K562 (cell line): ENCODE measurements around the gene INPPL1. TPM values are rescaled to one million over a fixed set of nuclear protein-coding genes. Genes with fewer than 3 reads are reported as not detected.

Source experiments
- ATF7 ChIP-seq: fragments of 450-650 bp; IDR thresholded peaks from 2 replicates; pipeline ENCODE4 v1.7.1; 2014; ENCODE audit warnings: mild to moderate bottlenecking, moderate library complexity
- BHLHE40 ChIP-seq: IDR thresholded peaks from 2 replicates; pipeline ENCODE4 v1.6.1; 2011; ENCODE audit warnings: low read length, improper control_type of control experiment
- BRCA1 ChIP-seq, 2 experiments: fragments of 450-650 bp in 1 of 2; sonication (generic) in 1 of 2; formaldehyde crosslinking in 1 of 2; IDR thresholded peaks; 2 replicates each; pipeline versions ENCODE4 v1.5.0 to v1.6.1; 2017 to 2020; ENCODE audit warnings: mild to moderate bottlenecking in 1 of 2, missing genetic modification reagents in 1 of 2
- CBX3 ChIP-seq, 2 experiments: IDR thresholded peaks; 1 replicate in 1 of 2; 2 replicates in 1 of 2; pipeline ENCODE4 v1.6.1; 2012; ENCODE audit warnings: inconsistent platforms in 2 of 2, low read length in 2 of 2, borderline replicate concordance in 1 of 2, control low read depth in 1 of 2
- CGGBP1 ChIP-seq: fragments of 250-450 bp; sonication (Bioruptor Pico); IDR thresholded peaks from 2 replicates; pipeline ENCODE4 v1.9.0; 2021; ENCODE audit warnings: mild to moderate bottlenecking
- COPS2 ChIP-seq: fragments of 450-650 bp; conservative IDR thresholded peaks from 2 replicates; pipeline ENCODE4 v1.6.1; 2016; ENCODE audit warnings: mild to moderate bottlenecking, moderate library complexity
- GABPA ChIP-seq: fragments of 200-800 bp; sonication (Bioruptor generic); conservative IDR thresholded peaks from 2 replicates; pipeline ENCODE4 v1.6.1; 2016; ENCODE audit warnings: low read depth, missing genetic modification characterization, missing compliant biosample characterization
- GATA2 ChIP-seq: sonication (generic); formaldehyde crosslinking; IDR thresholded peaks from 2 replicates; pipeline ENCODE4 v1.4.0; 2020; ENCODE audit warnings: mild to moderate bottlenecking, missing genetic modification reagents
- MAFG ChIP-seq: fragments of 450-650 bp; conservative IDR thresholded peaks from 2 replicates; pipeline ENCODE4 v1.6.1; 2016; ENCODE audit warnings: missing genetic modification characterization, missing compliant biosample characterization
- MTF1 ChIP-seq: fragments of 250-450 bp; sonication (Bioruptor Pico); IDR thresholded peaks from 2 replicates; pipeline ENCODE4 v1.9.0; 2021; ENCODE audit warnings: moderate library complexity, mild to moderate bottlenecking, inconsistent platforms, borderline replicate concordance
- NR4A1 ChIP-seq, 2 experiments: fragments of 250-450 bp in 1 of 2; fragments of 450-650 bp in 1 of 2; sonication (Bioruptor Pico) in 1 of 2; IDR thresholded peaks; 2 replicates each; pipeline versions ENCODE4 v1.4.0 to v1.6.1; 2016 to 2020; ENCODE audit warnings: mild to moderate bottlenecking in 2 of 2, missing compliant biosample characterization in 1 of 2, missing genetic modification characterization in 1 of 2, moderate library complexity in 1 of 2
- PCBP2 ChIP-seq: fragments of 200-400 bp; formaldehyde crosslinking; IDR thresholded peaks from 2 replicates; pipeline ENCODE4 v1.6.1; 2018; ENCODE audit warnings: low read length, low read depth, mild to moderate bottlenecking, moderate library complexity; ENCODE audit not compliant: poor library complexity, severe bottlenecking
- POLR2A ChIP-seq: fragments of 450-650 bp; conservative IDR thresholded peaks from 2 replicates; pipeline ENCODE4 v1.6.1; 2016
- POLR2B ChIP-seq: fragments of 450-650 bp; IDR thresholded peaks from 2 replicates; pipeline ENCODE4 v1.6.1; 2018; ENCODE audit warnings: low read depth; ENCODE audit not compliant: partially characterized antibody
- SMC3 ChIP-seq: conservative IDR thresholded peaks from 2 replicates; pipeline ENCODE4 v1.6.1; 2011; ENCODE audit warnings: low read depth, low read length, improper control_type of control experiment; ENCODE audit not compliant: insufficient read depth
- SOX6 ChIP-seq: fragments of 450-650 bp; IDR thresholded peaks from 2 replicates; pipeline ENCODE4 v1.6.1; 2014; ENCODE audit warnings: mild to moderate bottlenecking
- YBX1 ChIP-seq: fragments of 450-650 bp; IDR thresholded peaks from 2 replicates; pipeline ENCODE4 v1.7.1; 2016; ENCODE audit warnings: mild to moderate bottlenecking
- ZBTB7A ChIP-seq: IDR thresholded peaks from 2 replicates; pipeline ENCODE4 v1.6.1; 2011; ENCODE audit warnings: low read depth, mild to moderate bottlenecking, low read length, moderate library complexity, borderline replicate concordance; ENCODE audit not compliant: control insufficient read depth
- ZNF785 ChIP-seq: fragments of 250-450 bp; sonication (Bioruptor Pico); IDR thresholded peaks from 2 replicates; pipeline ENCODE4 v1.4.0; 2020; ENCODE audit warnings: mild to moderate bottlenecking
- polyA plus RNA-seq, 8 experiments: library from polyadenylated mRNA; depleted of rRNA in 4 of 8; stranded (reverse) in 5 of 8; unstranded in 3 of 8; fragments of >200 nt; fragmentation: Nextera tagmentation in 2 of 8; fragmentation: Illumina TruSeq in 1 of 8; extraction: Ambion mirVana in 2 of 8; extraction: Trizol in 1 of 8; gene quantifications; 2 replicates each; pipeline versions ENCODE4 v1.2.1 to v1.2.3, GENCODE V29; 2011 to 2014; ENCODE audit warnings: inconsistent platforms in 1 of 8, missing spikeins in 1 of 8
- total RNA-seq, 7 experiments: library from RNA; depleted of rRNA in 6 of 7; stranded (reverse); fragments of >200 nt in 6 of 7; fragmentation: Illumina TruSeq in 2 of 7; extraction: Trizol in 2 of 7; gene quantifications; 2 replicates each; pipeline versions ENCODE4 v1.2.1 to v1.2.3, GENCODE V29; 2011 to 2021; ENCODE audit warnings: low replicate concordance in 1 of 7
- TF ChIP-seq, protein P1 (sequence below), 2 experiments: fragments of 450-650 bp; formaldehyde crosslinking in 1 of 2; IDR thresholded peaks; 2 replicates each; pipeline versions ENCODE4 v1.4.0 to v1.6.1; 2014 to 2020; ENCODE audit warnings: mild to moderate bottlenecking in 2 of 2, borderline replicate concordance in 1 of 2, low read depth in 1 of 2
- TF ChIP-seq, protein P2 (sequence below): sonication (generic); formaldehyde crosslinking; IDR thresholded peaks from 2 replicates; pipeline ENCODE4 v1.8.0; 2022; ENCODE audit warnings: missing genetic modification reagents, mild to moderate bottlenecking, moderate library complexity, borderline replicate concordance

INPPL1 gene
- total and polyA plus RNA-seq, 9 of the 15 experiments (the other 6 are each of a cell fraction or from before 2014, with no cell fraction given) = 0.55 to 137 (median 61.6) TPM

- TF ChIP-seq BHLHE40 (no peak), ZNF785 (CRISPR knock-in tag) (0 out of 2 replicates have a peak, but pooled peaks have one; percentile 72), GATA2 (CRISPR knock-in tag) (no peak), SMC3 (peak; percentile 56), CGGBP1 (CRISPR knock-in tag) (no peak), CBX3 (IDR thresholded peaks at IDR 0.05; ENCODE audit: borderline replicate concordance in 1 of 2, low read length in 2 of 2) (no peak), COPS2 (no peak), BRCA1 (IDR thresholded peaks at IDR 0.05) (no peak), BRCA1 (CRISPR knock-in tag; IDR thresholded peaks at IDR 0.05) (no peak), POLR2A (no peak), GABPA (tag) (no peak), MAFG (tag) (no peak), ZBTB7A (peak; percentile 47; the same call in 1 of the 2 replicates), MTF1 (CRISPR knock-in tag) (no peak), YBX1 (no peak), POLR2B (no peak), ATF7 (peak; percentile 77), PCBP2 (no peak), NR4A1 (CRISPR knock-in tag; IDR thresholded peaks at IDR 0.05) (no peak), NR4A1 (tag; IDR thresholded peaks at IDR 0.05) (no peak), SOX6 (no peak)
- TF ChIP-seq, protein P1, sequence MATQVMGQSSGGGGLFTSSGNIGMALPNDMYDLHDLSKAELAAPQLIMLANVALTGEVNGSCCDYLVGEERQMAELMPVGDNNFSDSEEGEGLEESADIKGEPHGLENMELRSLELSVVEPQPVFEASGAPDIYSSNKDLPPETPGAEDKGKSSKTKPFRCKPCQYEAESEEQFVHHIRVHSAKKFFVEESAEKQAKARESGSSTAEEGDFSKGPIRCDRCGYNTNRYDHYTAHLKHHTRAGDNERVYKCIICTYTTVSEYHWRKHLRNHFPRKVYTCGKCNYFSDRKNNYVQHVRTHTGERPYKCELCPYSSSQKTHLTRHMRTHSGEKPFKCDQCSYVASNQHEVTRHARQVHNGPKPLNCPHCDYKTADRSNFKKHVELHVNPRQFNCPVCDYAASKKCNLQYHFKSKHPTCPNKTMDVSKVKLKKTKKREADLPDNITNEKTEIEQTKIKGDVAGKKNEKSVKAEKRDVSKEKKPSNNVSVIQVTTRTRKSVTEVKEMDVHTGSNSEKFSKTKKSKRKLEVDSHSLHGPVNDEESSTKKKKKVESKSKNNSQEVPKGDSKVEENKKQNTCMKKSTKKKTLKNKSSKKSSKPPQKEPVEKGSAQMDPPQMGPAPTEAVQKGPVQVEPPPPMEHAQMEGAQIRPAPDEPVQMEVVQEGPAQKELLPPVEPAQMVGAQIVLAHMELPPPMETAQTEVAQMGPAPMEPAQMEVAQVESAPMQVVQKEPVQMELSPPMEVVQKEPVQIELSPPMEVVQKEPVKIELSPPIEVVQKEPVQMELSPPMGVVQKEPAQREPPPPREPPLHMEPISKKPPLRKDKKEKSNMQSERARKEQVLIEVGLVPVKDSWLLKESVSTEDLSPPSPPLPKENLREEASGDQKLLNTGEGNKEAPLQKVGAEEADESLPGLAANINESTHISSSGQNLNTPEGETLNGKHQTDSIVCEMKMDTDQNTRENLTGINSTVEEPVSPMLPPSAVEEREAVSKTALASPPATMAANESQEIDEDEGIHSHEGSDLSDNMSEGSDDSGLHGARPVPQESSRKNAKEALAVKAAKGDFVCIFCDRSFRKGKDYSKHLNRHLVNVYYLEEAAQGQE (IDR thresholded peaks at IDR 0.05; ENCODE audit: borderline replicate concordance) = peak; percentile 58; the same call in 1 of the 2 replicates
- TF ChIP-seq, protein P1 (CRISPR knock-in tag; IDR thresholded peaks at IDR 0.05; ENCODE audit: low read depth) = no peak
- TF ChIP-seq, protein P2, sequence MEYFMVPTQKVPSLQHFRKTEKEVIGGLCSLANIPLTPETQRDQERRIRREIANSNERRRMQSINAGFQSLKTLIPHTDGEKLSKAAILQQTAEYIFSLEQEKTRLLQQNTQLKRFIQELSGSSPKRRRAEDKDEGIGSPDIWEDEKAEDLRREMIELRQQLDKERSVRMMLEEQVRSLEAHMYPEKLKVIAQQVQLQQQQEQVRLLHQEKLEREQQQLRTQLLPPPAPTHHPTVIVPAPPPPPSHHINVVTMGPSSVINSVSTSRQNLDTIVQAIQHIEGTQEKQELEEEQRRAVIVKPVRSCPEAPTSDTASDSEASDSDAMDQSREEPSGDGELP (CRISPR knock-in tag) = peak; percentile 45; the same call in 1 of the 2 replicates
These were observed 13.5 kb downstream of the INPPL1 start (continued) for GRCh38 chr11:72238040-72238450.
